ENCODE data around the gene THUMPD1. TPM values are rescaled to one million over a fixed set of nuclear protein-coding genes. Genes with fewer than 3 reads are reported as not detected.

Gene THUMPD1
- total RNA-seq, 1 experiment from 2014 or later: 33.9 TPM

DNA sequence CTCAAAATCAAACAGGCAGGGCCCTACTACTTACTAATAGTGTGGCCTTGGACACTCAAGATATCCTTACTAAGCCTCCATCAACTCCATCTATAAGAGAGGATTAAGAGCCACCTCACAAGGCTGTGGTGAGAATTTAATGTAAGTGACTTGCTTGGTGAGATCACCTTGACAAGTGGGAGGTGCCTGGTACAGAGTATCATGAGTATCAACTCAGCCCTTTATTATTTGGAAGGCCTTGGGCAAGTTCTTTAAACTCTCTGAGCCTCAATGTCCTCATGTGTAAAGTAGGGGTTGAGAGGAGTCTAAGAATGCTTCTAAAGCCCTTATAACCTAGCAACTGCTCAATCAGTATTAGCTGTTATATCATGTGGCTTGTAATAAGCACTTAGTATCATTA lies 15.0 kb downstream of the THUMPD1 start:
- H3K36me3 ChIP-seq (ENCODE audit: control insufficient read depth in 1 of 2, insufficient read depth in 2 of 2, low read length in 2 of 2): no peaks in the 10 kb centered on the region
- no peaks in the 10 kb centered on the region for H3K79me2 ChIP-seq (ENCODE audit: insufficient read depth, low read length)
- TF ChIP-seq EZH2phosphoT487 (IDR thresholded peaks at IDR 0.05; ENCODE audit: borderline replicate concordance): no peak
- TF ChIP-seq ZFX (IDR thresholded peaks at IDR 0.05): no peak
- no peak for TF ChIP-seq EGR1 (IDR thresholded peaks at IDR 0.05; ENCODE audit: low read depth)
- TF ChIP-seq FOSL1 (IDR thresholded peaks at IDR 0.05; ENCODE audit: low read depth): no peak
- TF ChIP-seq TCF7L2 (IDR thresholded peaks at IDR 0.05; ENCODE audit: borderline replicate concordance, extremely low read depth, insufficient read depth, insufficient read length): no peak
- TF ChIP-seq RAD21 (IDR thresholded peaks at IDR 0.05; ENCODE audit: low read depth): no peak
- TF ChIP-seq, protein P1, sequence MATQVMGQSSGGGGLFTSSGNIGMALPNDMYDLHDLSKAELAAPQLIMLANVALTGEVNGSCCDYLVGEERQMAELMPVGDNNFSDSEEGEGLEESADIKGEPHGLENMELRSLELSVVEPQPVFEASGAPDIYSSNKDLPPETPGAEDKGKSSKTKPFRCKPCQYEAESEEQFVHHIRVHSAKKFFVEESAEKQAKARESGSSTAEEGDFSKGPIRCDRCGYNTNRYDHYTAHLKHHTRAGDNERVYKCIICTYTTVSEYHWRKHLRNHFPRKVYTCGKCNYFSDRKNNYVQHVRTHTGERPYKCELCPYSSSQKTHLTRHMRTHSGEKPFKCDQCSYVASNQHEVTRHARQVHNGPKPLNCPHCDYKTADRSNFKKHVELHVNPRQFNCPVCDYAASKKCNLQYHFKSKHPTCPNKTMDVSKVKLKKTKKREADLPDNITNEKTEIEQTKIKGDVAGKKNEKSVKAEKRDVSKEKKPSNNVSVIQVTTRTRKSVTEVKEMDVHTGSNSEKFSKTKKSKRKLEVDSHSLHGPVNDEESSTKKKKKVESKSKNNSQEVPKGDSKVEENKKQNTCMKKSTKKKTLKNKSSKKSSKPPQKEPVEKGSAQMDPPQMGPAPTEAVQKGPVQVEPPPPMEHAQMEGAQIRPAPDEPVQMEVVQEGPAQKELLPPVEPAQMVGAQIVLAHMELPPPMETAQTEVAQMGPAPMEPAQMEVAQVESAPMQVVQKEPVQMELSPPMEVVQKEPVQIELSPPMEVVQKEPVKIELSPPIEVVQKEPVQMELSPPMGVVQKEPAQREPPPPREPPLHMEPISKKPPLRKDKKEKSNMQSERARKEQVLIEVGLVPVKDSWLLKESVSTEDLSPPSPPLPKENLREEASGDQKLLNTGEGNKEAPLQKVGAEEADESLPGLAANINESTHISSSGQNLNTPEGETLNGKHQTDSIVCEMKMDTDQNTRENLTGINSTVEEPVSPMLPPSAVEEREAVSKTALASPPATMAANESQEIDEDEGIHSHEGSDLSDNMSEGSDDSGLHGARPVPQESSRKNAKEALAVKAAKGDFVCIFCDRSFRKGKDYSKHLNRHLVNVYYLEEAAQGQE (IDR thresholded peaks at IDR 0.05; ENCODE audit: low read depth): no peak
- no peak for TF ChIP-seq YY1 (IDR thresholded peaks at IDR 0.05; ENCODE audit: extremely low read depth, insufficient replicate concordance, low read depth, low read length)
- TF ChIP-seq SIN3A (IDR thresholded peaks at IDR 0.05; ENCODE audit: low read depth): no peak
- TF ChIP-seq JUND (IDR thresholded peaks at IDR 0.05): no peak
- BruUV-seq (replicated peaks): no TSS peak
- H3K27ac ChIP-seq (ENCODE audit: low read depth, low read length): no peak overlapping the region
- H3K9me3 ChIP-seq (ENCODE audit: control insufficient read depth in 1 of 2, insufficient read depth in 1 of 2, low read depth in 1 of 2, low read length in 2 of 2): no peaks in the 10 kb centered on the region
- ATAC-seq (no peak), DNase-seq (ENCODE audit: low read depth, low spot score) (no peak)
- H3K4me1 ChIP-seq (ENCODE audit: control insufficient read depth in 1 of 2, insufficient read depth in 2 of 2, low read length in 2 of 2): no peaks in the 10 kb centered on the region
- H4K20me1 ChIP-seq (ENCODE audit: insufficient read depth): no peaks in the 10 kb centered on the region
- RAD21 ChIA-PET (ENCODE audit: low non-redundant PET in 1 of 2, low total read pairs in 2 of 2, uncharacterized antibody in 2 of 2, unreplicated experiment in 2 of 2): no interaction called here
- no peak overlapping the region for H3K4me2 ChIP-seq (ENCODE audit: low read length)
- no peak overlapping the region for H2AFZ ChIP-seq (ENCODE audit: low read depth, low read length, poor library complexity, severe bottlenecking)
- peaks cover 13% of the 10 kb centered on the region for H3K27me3 ChIP-seq (ENCODE audit: insufficient read depth, low read length)
- no peak overlapping the region for H3K9ac ChIP-seq (ENCODE audit: low read length)
- CTCF ChIA-PET: no interaction called here
- H3K4me3 ChIP-seq (replicated peaks in 1 of 2; ENCODE audit: low read depth in 1 of 2, low read length in 2 of 2): no peak overlapping the region
- H3K9me2 ChIP-seq (ENCODE audit: insufficient read depth): no peaks in the 10 kb centered on the region
- POLR2A ChIA-PET: no interaction called here
- intact Hi-C loops (cut with micrococcal nuclease): no loop called here

Data from HCT116 (cell line).